Vagina (tissue), 2 donors: ENCODE data around the gene ZNF74.

Experiments
- CTCF ChIP-seq, 3 experiments: fragments of 450-650 bp in 2 of 3; fragments of 200-600 bp in 1 of 3; sonication (generic) in 1 of 3; IDR thresholded peaks; one replicate each; pipeline ENCODE4 v1.5.1; 2017 to 2019; ENCODE audit warnings: antibody characterized with exemption in 3 of 3, mild to moderate bottlenecking in 2 of 3, moderate library complexity in 2 of 3
- POLR2AphosphoS5 ChIP-seq, 2 donors: sonication (generic); formaldehyde crosslinking; IDR thresholded peaks; one replicate each; pipeline ENCODE4 v1.9.0; 2017; ENCODE audit warnings: antibody characterized with exemption in 2 of 2, mild to moderate bottlenecking in 2 of 2, low read depth in 1 of 2; ENCODE audit not compliant: insufficient read depth in 1 of 2

- TF ChIP-seq CTCF (IDR thresholded peaks at IDR 0.05) (no peak), POLR2AphosphoS5 (IDR thresholded peaks at IDR 0.05; ENCODE audit: insufficient read depth in 1 of 2, low read depth in 1 of 2) (no peak)
Measured at GRCh38 chr22:20391222-20391621, 2.7 kb upstream of the ZNF74 start.
